Vagina (tissue), 2 donors: ENCODE results near the gene PRB2.
"Not testable (repeated sequence)": the region's sequence is repeated elsewhere in the genome, so short reads cannot be mapped to it uniquely, and the experiment has no call there.

Experiments
- CTCF ChIP-seq, 3 experiments: fragments of 450-650 bp in 2 of 3; fragments of 200-600 bp in 1 of 3; sonication (generic) in 1 of 3; IDR thresholded peaks; one replicate each; pipeline ENCODE4 v1.5.1; 2017 to 2019; ENCODE audit warnings: antibody characterized with exemption in 3 of 3, mild to moderate bottlenecking in 2 of 3, moderate library complexity in 2 of 3
- POLR2A ChIP-seq, 2 donors: fragments of 450-650 bp; IDR thresholded peaks; one replicate each; pipeline ENCODE4 v1.6.1; 2017; ENCODE audit warnings: antibody characterized with exemption in 2 of 2, mild to moderate bottlenecking in 2 of 2, moderate library complexity in 2 of 2
- POLR2AphosphoS5 ChIP-seq, 2 donors: sonication (generic); formaldehyde crosslinking; IDR thresholded peaks; one replicate each; pipeline ENCODE4 v1.9.0; 2017; ENCODE audit warnings: antibody characterized with exemption in 2 of 2, mild to moderate bottlenecking in 2 of 2, low read depth in 1 of 2; ENCODE audit not compliant: insufficient read depth in 1 of 2

GRCh38 chr12:11377420-11377819 lies 17.9 kb downstream of the PRB2 start:
- not testable (repeated sequence) for TF ChIP-seq CTCF (IDR thresholded peaks at IDR 0.05); POLR2A (IDR thresholded peaks at IDR 0.05); POLR2AphosphoS5 (IDR thresholded peaks at IDR 0.05; ENCODE audit: insufficient read depth in 1 of 2, low read depth in 1 of 2)
